CD4-positive, alpha-beta T cell (primary cell): ENCODE results near the gene RAB9B. TPM values are rescaled to one million over a fixed set of nuclear protein-coding genes. Genes with fewer than 3 reads are reported as not detected.

ENCODE experiments used
- ATAC-seq: fragments of 200-7000 bp; cut with Tn5 transposase; one replicate; pipeline ENCODE4 v1.10.0; 2022; ENCODE audit warnings: mild to moderate bottlenecking; ENCODE audit not compliant: poor library complexity
- CTCF ChIA-PET: fragments of 350-600 bp; sonication (Branson Sonifier 250); formaldehyde crosslinking; loops from one replicate; lab custom pipeline; 2021; ENCODE audit warnings: antibody characterized with exemption, inconsistent platforms; lab: Charles Lee
- POLR2A ChIA-PET: fragments of 350-600 bp; sonication (Branson Sonifier 250); formaldehyde crosslinking; loops from one replicate; lab custom pipeline; 2021; ENCODE audit warnings: antibody characterized with exemption, inconsistent platforms; lab: Charles Lee
- DNase-seq, 14 experiments: peaks; one replicate each; pipeline ENCODE4 v3.0.0-alpha.2; 2013 to 2020; ENCODE audit warnings: mixed read lengths in 2 of 14
- H3K27ac ChIP-seq, 2 donors: one replicate each; pipeline versions ENCODE4 v1.5.1 to v1.7.0; 2013; ENCODE audit warnings: low read length in 2 of 2, low read depth in 1 of 2, mild to moderate bottlenecking in 1 of 2
- H3K27me3 ChIP-seq, 2 experiments: 1 replicate in 1 of 2; 2 replicates in 1 of 2; pipeline versions ENCODE4 v1.6.1 to v1.7.0; 2013; ENCODE audit warnings: low read length in 2 of 2, control low read depth in 1 of 2, mild to moderate bottlenecking in 1 of 2, moderate library complexity in 1 of 2; ENCODE audit not compliant: insufficient read depth in 2 of 2, control insufficient read depth in 1 of 2
- H3K36me3 ChIP-seq: one replicate; pipeline ENCODE4 v1.6.1; 2013; ENCODE audit warnings: low read length, control low read depth; ENCODE audit not compliant: insufficient read depth
- H3K4me1 ChIP-seq: one replicate; pipeline ENCODE4 v1.6.1; 2013; ENCODE audit warnings: low read length, control low read depth; ENCODE audit not compliant: insufficient read depth
- H3K4me3 ChIP-seq: one replicate; pipeline ENCODE4 v1.5.1; 2013; ENCODE audit warnings: mild to moderate bottlenecking, low read length, moderate library complexity
- H3K9me3 ChIP-seq, 2 experiments: 1 replicate in 1 of 2; 2 replicates in 1 of 2; pipeline versions ENCODE4 v1.6.1 to v1.7.0; 2013; ENCODE audit warnings: low read length in 2 of 2, mild to moderate bottlenecking in 2 of 2, control low read depth in 1 of 2, moderate library complexity in 1 of 2; ENCODE audit not compliant: control insufficient read depth in 1 of 2, insufficient read depth in 1 of 2
- H3K27ac Mint-ChIP-seq: one replicate; pipeline ENCODE4 v1.8.0; 2020; ENCODE audit warnings: mixed read lengths
- H3K27me3 Mint-ChIP-seq: one replicate; pipeline ENCODE4 v1.8.0; 2021; ENCODE audit warnings: mixed read lengths
- H3K36me3 Mint-ChIP-seq: one replicate; pipeline ENCODE4 v1.8.0; 2021; ENCODE audit warnings: low read depth, mixed read lengths
- H3K4me1 Mint-ChIP-seq: one replicate; pipeline ENCODE4 v1.8.0; 2021; ENCODE audit warnings: low read depth, mixed read lengths
- H3K4me3 Mint-ChIP-seq: one replicate; pipeline ENCODE4 v1.8.0; 2020; ENCODE audit warnings: mild to moderate bottlenecking, mixed read lengths
- H3K9me3 Mint-ChIP-seq: one replicate; pipeline ENCODE4 v1.8.0; 2020; ENCODE audit warnings: mixed read lengths
- intact Hi-C, 2 experiments: fragments of 100-400 bp; cut with DNase I in 1 of 2; cut with micrococcal nuclease in 1 of 2; formaldehyde crosslinking; loops; one replicate each; pipeline versions ENCODE4 v1.15.1 to v1.9.0; 2023 to 2025; cut with DNase I, micrococcal nuclease
- total RNA-seq, 174 experiments: library from RNA in 2 of 174; stranded (reverse) in 2 of 174; gene quantifications; one replicate each; pipeline ENCODE4 v1.2.3 and lab custom pipeline; 2021 to 2026
- TF ChIP-seq, protein P1 (sequence below): fragments of 200-600 bp; IDR thresholded peaks from one replicate; pipeline ENCODE4 v1.8.0; 2022; ENCODE audit warnings: antibody characterized with exemption, mild to moderate bottlenecking

RAB9B gene
- total RNA-seq, 2 experiments from 2014 or later: 0.11 TPM; not detected in 1

GRCh38 chrX:103783196-103783595 is 48.9 kb downstream of the RAB9B start:
- no peak overlapping the region for H3K4me3 Mint-ChIP-seq
- no peak for DNase-seq
- no peak overlapping the region for H3K4me3 ChIP-seq
- H3K9me3 ChIP-seq: no peaks in the 10 kb centered on the region
- ChIA-PET POLR2A (no interaction called here), CTCF (no interaction called here)
- no peaks in the 10 kb centered on the region for H3K27me3 ChIP-seq
- ATAC-seq: no peak
- H3K27ac ChIP-seq: no peak overlapping the region
- H3K36me3 Mint-ChIP-seq: no peaks in the 10 kb centered on the region
- H3K4me1 Mint-ChIP-seq: no peaks in the 10 kb centered on the region
- H3K27ac Mint-ChIP-seq: no peak overlapping the region
- H3K36me3 ChIP-seq: no peaks in the 10 kb centered on the region
- TF ChIP-seq, protein P1, sequence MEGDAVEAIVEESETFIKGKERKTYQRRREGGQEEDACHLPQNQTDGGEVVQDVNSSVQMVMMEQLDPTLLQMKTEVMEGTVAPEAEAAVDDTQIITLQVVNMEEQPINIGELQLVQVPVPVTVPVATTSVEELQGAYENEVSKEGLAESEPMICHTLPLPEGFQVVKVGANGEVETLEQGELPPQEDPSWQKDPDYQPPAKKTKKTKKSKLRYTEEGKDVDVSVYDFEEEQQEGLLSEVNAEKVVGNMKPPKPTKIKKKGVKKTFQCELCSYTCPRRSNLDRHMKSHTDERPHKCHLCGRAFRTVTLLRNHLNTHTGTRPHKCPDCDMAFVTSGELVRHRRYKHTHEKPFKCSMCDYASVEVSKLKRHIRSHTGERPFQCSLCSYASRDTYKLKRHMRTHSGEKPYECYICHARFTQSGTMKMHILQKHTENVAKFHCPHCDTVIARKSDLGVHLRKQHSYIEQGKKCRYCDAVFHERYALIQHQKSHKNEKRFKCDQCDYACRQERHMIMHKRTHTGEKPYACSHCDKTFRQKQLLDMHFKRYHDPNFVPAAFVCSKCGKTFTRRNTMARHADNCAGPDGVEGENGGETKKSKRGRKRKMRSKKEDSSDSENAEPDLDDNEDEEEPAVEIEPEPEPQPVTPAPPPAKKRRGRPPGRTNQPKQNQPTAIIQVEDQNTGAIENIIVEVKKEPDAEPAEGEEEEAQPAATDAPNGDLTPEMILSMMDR: no peak
- intact Hi-C loops: no loop called here
- no peaks in the 10 kb centered on the region for H3K9me3 Mint-ChIP-seq
- H3K27me3 Mint-ChIP-seq: peaks cover 2% of the 10 kb centered on the region
- H3K4me1 ChIP-seq: no peaks in the 10 kb centered on the region

DNA sequence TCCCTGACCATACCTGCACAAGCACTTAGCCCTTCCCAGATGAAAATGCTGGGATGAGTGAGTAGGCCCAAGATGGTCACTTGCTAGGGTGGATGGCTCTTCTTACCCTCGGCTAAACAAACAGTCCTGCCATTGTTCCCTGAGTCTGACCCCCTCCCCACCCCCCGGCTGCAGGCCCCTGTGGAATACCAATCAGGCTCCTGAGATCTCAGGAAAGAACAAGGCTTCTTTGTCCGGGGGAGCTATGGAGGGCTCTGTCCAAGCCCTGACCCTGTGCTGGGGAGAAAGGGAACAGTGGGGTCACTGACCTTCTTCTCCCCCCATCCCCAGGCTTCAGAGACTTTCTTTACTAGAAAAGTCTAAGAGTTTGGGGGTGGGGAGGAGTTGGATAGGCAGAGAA is 49.4 kb downstream of the RAB9B start:
- Histone ChIP-seq H3K9me3 (no peaks in the 10 kb centered on the region), H3K4me1 (no peaks in the 10 kb centered on the region), H3K36me3 (no peaks in the 10 kb centered on the region), H3K4me3 (no peak overlapping the region), H3K27me3 (no peaks in the 10 kb centered on the region), H3K27ac (no peak overlapping the region)
- ChIA-PET POLR2A (no interaction called here), CTCF (no interaction called here)
- Mint-ChIP-seq H3K27me3 (peaks cover 8% of the 10 kb centered on the region), H3K4me3 (no peak overlapping the region), H3K9me3 (no peaks in the 10 kb centered on the region), H3K4me1 (no peaks in the 10 kb centered on the region), H3K36me3 (no peaks in the 10 kb centered on the region), H3K27ac (no peak overlapping the region)
- TF ChIP-seq, protein P1: no peak
- ATAC-seq (no peak), DNase-seq (no peak)
- intact Hi-C loops: no loop called here

DNA sequence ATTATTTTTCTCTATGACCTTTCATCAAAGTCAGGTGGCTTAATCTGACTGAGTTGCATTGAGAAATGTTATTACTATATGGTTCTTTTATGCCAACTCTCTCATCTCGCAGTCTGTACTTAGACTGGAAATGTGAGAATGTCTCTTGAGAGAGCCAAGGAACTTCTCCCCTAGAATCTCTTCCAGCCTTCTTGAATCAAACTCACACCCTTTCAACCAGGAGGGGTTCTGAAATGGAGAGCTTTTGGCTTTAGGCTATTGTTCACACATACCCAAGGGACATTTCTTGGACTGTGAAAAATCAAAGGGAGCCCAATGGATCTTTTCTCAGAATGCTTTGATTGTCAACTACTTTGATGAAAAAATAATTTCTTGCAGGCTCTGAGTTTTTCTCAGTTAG is 50.4 kb downstream of the RAB9B start:
- POLR2A ChIA-PET: no interaction called here
- H3K4me1 ChIP-seq: no peaks in the 10 kb centered on the region

More for the DNA sequence above, 50.4 kb downstream of the RAB9B start:
- DNase-seq (no peak), ATAC-seq (no peak)
- Mint-ChIP-seq H3K36me3 (no peaks in the 10 kb centered on the region), H3K9me3 (no peaks in the 10 kb centered on the region), H3K27ac (no peak overlapping the region), H3K4me1 (no peaks in the 10 kb centered on the region), H3K4me3 (no peak overlapping the region), H3K27me3 (peaks cover 8% of the 10 kb centered on the region)
- Histone ChIP-seq H3K36me3 (no peaks in the 10 kb centered on the region), H3K27ac (no peak overlapping the region), H3K9me3 (no peaks in the 10 kb centered on the region), H3K27me3 (no peaks in the 10 kb centered on the region), H3K4me3 (no peak overlapping the region)
- CTCF ChIA-PET: no interaction called here
- intact Hi-C loops: no loop called here
- TF ChIP-seq, protein P1: no peak
